GM18951 (cell line): ENCODE results near the gene CLPSL2.

Experiments
- POLR2A ChIP-seq: IDR thresholded peaks from 4 replicates; pipeline ENCODE4 v1.6.1; 2011; ENCODE audit warnings: mild to moderate bottlenecking; ENCODE audit not compliant: insufficient read length, insufficient read depth; ENCODE audit errors: extremely low read depth
- in situ Hi-C: fragments of 300-500 bp; cut with MboI; formaldehyde crosslinking; loops from one replicate; pipeline ENCODE4 v1.12.0; 2022; ENCODE audit warnings: low sequenced_read_pairs, mixed read lengths, inconsistent platforms; ENCODE audit not compliant: unreplicated experiment

Gene CLPSL2

GRCh38 chr6:35776364-35777215 lies at the start of gene CLPSL2:
TSS of gene CLPSL2 (plus strand) at chr6:35776598. CDS start at chr6:35776619, 21 bp downstream.
- in situ Hi-C loops = no loop called here
- TF ChIP-seq POLR2A = no peak

GRCh38 chr6:35727231-35727934 lies 49.0 kb upstream of the CLPSL2 start:
- in situ Hi-C loops = loop anchor here (25.0 kb wide), 1 partner anchor 415 kb away; no protein-coding TSS in a partner anchor
- no peak for TF ChIP-seq POLR2A

GRCh38 chr6:35727935-35728682 lies 48.3 kb upstream of the CLPSL2 start:
- in situ Hi-C loops = loop anchor here (25.0 kb wide), 1 partner anchor 416 kb away; no protein-coding TSS in a partner anchor
- peak; percentile 63 for TF ChIP-seq POLR2A

- no peak for TF ChIP-seq POLR2A
- in situ Hi-C loops = loop anchor here (25.0 kb wide), 1 partner anchor 417 kb away; no protein-coding TSS in a partner anchor
Observed at GRCh38 chr6:35728683-35729678, 47.4 kb upstream of the CLPSL2 start.

GRCh38 chr6:35729722-35730121 lies 46.7 kb upstream of the CLPSL2 start:
- in situ Hi-C loops = loop anchor here (25.0 kb wide), 1 partner anchor 417 kb away; no protein-coding TSS in a partner anchor
- no peak for TF ChIP-seq POLR2A

GRCh38 chr6:35730745-35731413 lies 45.5 kb upstream of the CLPSL2 start:
- TF ChIP-seq POLR2A = no peak
- in situ Hi-C loops = loop anchor here (25.0 kb wide), 1 partner anchor 419 kb away; no protein-coding TSS in a partner anchor

- TF ChIP-seq POLR2A = peak; percentile 71
- in situ Hi-C loops = loop anchor here (25.0 kb wide), 1 partner anchor 419 kb away; no protein-coding TSS in a partner anchor
Observed at GRCh38 chr6:35731414-35731735, 45.0 kb upstream of the CLPSL2 start.

GRCh38 chr6:35731736-35732532 lies 44.5 kb upstream of the CLPSL2 start:
- in situ Hi-C loops = loop anchor here (25.0 kb wide), 1 partner anchor 420 kb away; no protein-coding TSS in a partner anchor

GRCh38 chr6:35733633-35734032 lies 42.8 kb upstream of the CLPSL2 start:
- in situ Hi-C loops = loop anchor here (25.0 kb wide), 1 partner anchor 421 kb away; no protein-coding TSS in a partner anchor
- TF ChIP-seq POLR2A = no peak

More at GRCh38 chr6:35731736-35732532, 44.5 kb upstream of the CLPSL2 start:
- TF ChIP-seq POLR2A = peak; percentile 55

- in situ Hi-C loops = loop anchor here (25.0 kb wide), 1 partner anchor 422 kb away; no protein-coding TSS in a partner anchor
Observed at GRCh38 chr6:35734319-35734718, 42.1 kb upstream of the CLPSL2 start.
